GM15510 (cell line): ENCODE results near the gene RNF113B.

Experiments
- POLR2A ChIP-seq: IDR thresholded peaks from 3 replicates; pipeline ENCODE4 v1.6.1; 2011; ENCODE audit warnings: borderline replicate concordance; ENCODE audit not compliant: insufficient read length; ENCODE audit errors: extremely low read depth

The RNF113B gene

GRCh38 chr13:98172590-98173422 is 4.3 kb downstream of the RNF113B start:
- no peak for TF ChIP-seq POLR2A

- TF ChIP-seq POLR2A = no peak
Observed at GRCh38 chr13:98171900-98172589, 5.0 kb downstream of the RNF113B start.

GRCh38 chr13:98169331-98169730 is 7.7 kb downstream of the RNF113B start:
- no peak for TF ChIP-seq POLR2A

GRCh38 chr13:98162935-98163334 is 14.1 kb downstream of the RNF113B start:
- no peak for TF ChIP-seq POLR2A

GRCh38 chr13:98158172-98158899 is 18.7 kb downstream of the RNF113B start:
- TF ChIP-seq POLR2A = no peak

- TF ChIP-seq POLR2A = no peak
Observed at GRCh38 chr13:98157609-98158008, 19.5 kb downstream of the RNF113B start.

GRCh38 chr13:98157188-98157587 is 19.9 kb downstream of the RNF113B start:
- no peak for TF ChIP-seq POLR2A

- TF ChIP-seq POLR2A = no peak
Observed at GRCh38 chr13:98156259-98156658, 20.8 kb downstream of the RNF113B start.

- no peak for TF ChIP-seq POLR2A
Observed at GRCh38 chr13:98155475-98156109, 21.5 kb downstream of the RNF113B start.

- TF ChIP-seq POLR2A = no peak
Observed at GRCh38 chr13:98150832-98151479, 26.1 kb downstream of the RNF113B start.

- TF ChIP-seq POLR2A = no peak
Observed at GRCh38 chr13:98147521-98147920, 29.5 kb downstream of the RNF113B start.

GRCh38 chr13:98144801-98145350 is 32.2 kb downstream of the RNF113B start:
- no peak for TF ChIP-seq POLR2A

GRCh38 chr13:98144027-98144741 is 32.9 kb downstream of the RNF113B start:
- TF ChIP-seq POLR2A = no peak
